Pancreas (tissue), 10 donors: ENCODE measurements around the gene RIPOR2. TPM values are rescaled to one million over a fixed set of nuclear protein-coding genes. Genes with fewer than 3 reads are reported as not detected.
"Not testable (repeated sequence)": the region's sequence is repeated elsewhere in the genome, so short reads cannot be mapped to it uniquely, and the experiment has no call there.

Experiments used
- ATAC-seq, 4 donors: fragments of 200-7000 bp; cut with Tn5 transposase; one replicate each; pipeline versions ENCODE4 v1.8.0 to v1.9.1; 2020; ENCODE audit warnings: mild to moderate bottlenecking in 4 of 4, moderate library complexity in 4 of 4
- DNase-seq, 6 donors: peaks; one replicate each; pipeline ENCODE4 v3.0.0-alpha.2; 2020
- FAIRE-seq: peaks from 2 replicates; lab custom pipeline; 2012; peaks lifted over from hg19 to GRCh38; lab: Jason Lieb, UNC
- H3K27ac ChIP-seq, 4 donors: fragments of 200-600 bp; sonication (generic); 1 replicate in 3 of 4; 2 replicates in 1 of 4; pipeline versions ENCODE4 v1.5.0 to v1.8.0; 2020
- H3K27me3 ChIP-seq, 4 donors: fragments of 200-600 bp; one replicate each; pipeline ENCODE4 v1.8.0; 2021
- H3K36me3 ChIP-seq, 3 donors: fragments of 200-600 bp; sonication (generic) in 1 of 3; one replicate each; pipeline versions ENCODE4 v1.5.0 to v1.8.0; 2020 to 2021
- H3K4me1 ChIP-seq, 3 donors: fragments of 200-600 bp; one replicate each; pipeline ENCODE4 v1.8.0; 2021
- H3K4me3 ChIP-seq, 4 donors: fragments of 200-600 bp; sonication (generic) in 2 of 4; one replicate each; pipeline versions ENCODE4 v1.5.0 to v1.8.0; 2020 to 2021
- H3K9me3 ChIP-seq, 4 donors: fragments of 200-600 bp; one replicate each; pipeline ENCODE4 v1.8.0; 2021
- CTCF ChIP-seq, 4 donors: fragments of 200-600 bp; sonication (generic) in 3 of 4; IDR thresholded peaks; one replicate each; pipeline versions ENCODE4 v1.5.0 to v1.8.0; 2021; ENCODE audit warnings: antibody characterized with exemption in 4 of 4
- WGBS, 2 donors: extraction: QIAGEN DNeasy Blood & Tissue Kit; methylation state at CpG; one replicate each; pipeline ENCODE4 v1.1.7; 2013; 5-methylcytosine and 5-hydroxymethylcytosine counted together
- intact Hi-C, 3 donors: fragments of 100-400 bp; cut with DNase I; formaldehyde crosslinking; loops; one replicate each; pipeline versions ENCODE4 v1.11.1 to v1.14.2; 2022
- polyA plus RNA-seq, 2 donors: library from polyadenylated mRNA; stranded (reverse); fragments of 200-250 nt; gene quantifications; one replicate each; pipeline ENCODE4 v1.2.3, GENCODE V29; 2013
- total RNA-seq, 6 donors: library from RNA; stranded (reverse); fragmentation: NEBNext Ultra II Directional in 4 of 6; extraction: Animal tissue kit (Norgen Biotek cat#: 25700) in 4 of 6; gene quantifications; one replicate each; pipeline versions ENCODE4 v1.2.1 to v1.2.4, GENCODE V29; 2021 to 2023
- donor health status: healthy with polysubstance abuse.
- donor health status: DM: no; HTN: no; CAD: no; lungs with moderate emphysema.
- donor health status: DM: no; HTN: no; CAD: no.
- donor health status: control.
- donor health status: control.
- donor health status: Bipolar disorder and iron deficiency.
- donor health status: DM: yes; HTN: yes; CAD: no.
- donor health status: DM: no; HTN: no; CAD: no.
- donor health status: DM: no; HTN: no; CAD: no.
- donor health status: DM: yes; HTN: yes; CAD: no.

The RIPOR2 gene
- total and polyA plus RNA-seq, 8 donors, result 0.28 to 3.7 (median 1.00) TPM

DNA sequence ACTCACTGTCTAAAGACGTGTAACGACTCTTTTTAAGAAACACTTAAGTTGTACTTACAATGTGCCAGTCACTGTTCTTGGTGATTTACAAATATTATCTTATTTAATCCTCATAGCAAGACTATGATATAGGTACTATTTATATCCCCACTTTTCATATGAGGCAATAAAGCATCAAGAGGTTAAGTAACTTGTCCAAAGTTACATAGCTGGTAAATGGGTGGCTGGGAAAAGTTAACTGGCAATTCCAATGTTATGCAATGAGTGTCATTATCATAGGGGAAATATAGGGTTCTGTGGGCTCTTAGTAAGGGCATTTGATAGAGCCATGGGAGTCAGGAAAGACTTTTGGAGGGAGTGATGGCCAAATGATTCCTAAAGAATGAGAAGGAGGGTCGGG lies 21.4 kb upstream of the RIPOR2 start:
- FAIRE-seq, result no peak
- intact Hi-C loops, result no loop called here
- TF ChIP-seq CTCF (IDR thresholded peaks at IDR 0.05), result no peak
- no peak overlapping the region for H3K27ac ChIP-seq
- H3K36me3 ChIP-seq, result no peaks in the 10 kb centered on the region
- H3K9me3 ChIP-seq, result no peaks in the 10 kb centered on the region
- H3K4me1 ChIP-seq, result no peaks in the 10 kb centered on the region
- no peak overlapping the region for H3K4me3 ChIP-seq
- no peak for DNase-seq
- WGBS, 2 donors, result 87 to 96% methylated on average over 3 of the region's 3 CpGs
- H3K27me3 ChIP-seq, result no peaks in the 10 kb centered on the region
- no peak for ATAC-seq

DNA sequence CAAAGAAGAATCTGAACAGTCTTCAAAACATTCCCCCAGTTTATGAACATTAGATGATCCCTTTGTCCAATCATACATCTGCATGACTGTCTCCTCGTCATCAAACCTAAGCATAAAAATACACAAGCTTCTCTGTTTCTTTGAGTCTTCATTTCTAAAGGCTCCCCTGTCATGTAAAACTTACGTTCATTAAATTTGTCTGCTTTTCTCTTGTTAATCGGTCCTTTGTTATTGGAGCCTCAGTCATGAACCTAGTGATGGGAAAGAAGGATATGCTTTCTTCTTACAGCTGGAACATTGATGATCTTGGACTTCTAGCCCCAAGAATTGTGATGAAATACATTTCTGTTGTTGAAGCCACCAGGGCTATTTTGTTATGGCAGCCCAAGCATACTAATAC lies 18.0 kb upstream of the RIPOR2 start:
- Histone ChIP-seq H3K4me1 (no peaks in the 10 kb centered on the region), H3K27me3 (no peaks in the 10 kb centered on the region), H3K9me3 (no peaks in the 10 kb centered on the region), H3K27ac (no peak overlapping the region), H3K36me3 (no peaks in the 10 kb centered on the region), H3K4me3 (no peak overlapping the region)
- ATAC-seq (no peak), DNase-seq (no peak), FAIRE-seq (no peak)
- 76 to 85% methylated on average over 3 of the region's 3 CpGs for WGBS, 2 donors
- intact Hi-C loops, result no loop called here
- TF ChIP-seq CTCF (IDR thresholded peaks at IDR 0.05), result no peak

GRCh38 chr6:24951811-24952299 lies 16.1 kb upstream of the RIPOR2 start:
- Histone ChIP-seq H3K9me3 (no peaks in the 10 kb centered on the region), H3K36me3 (no peaks in the 10 kb centered on the region), H3K27me3 (no peaks in the 10 kb centered on the region), H3K4me1 (no peaks in the 10 kb centered on the region), H3K4me3 (no peak overlapping the region), H3K27ac (no peak overlapping the region)
- FAIRE-seq (no peak), ATAC-seq (peak in 2 of 4 donors; percentile 20 to 44), DNase-seq (no peak)
- intact Hi-C loops, result no loop called here
- WGBS, 2 donors, result 79 to 90% methylated on average over 5 of the region's 5 CpGs
- TF ChIP-seq CTCF (IDR thresholded peaks at IDR 0.05), result no peak

DNA sequence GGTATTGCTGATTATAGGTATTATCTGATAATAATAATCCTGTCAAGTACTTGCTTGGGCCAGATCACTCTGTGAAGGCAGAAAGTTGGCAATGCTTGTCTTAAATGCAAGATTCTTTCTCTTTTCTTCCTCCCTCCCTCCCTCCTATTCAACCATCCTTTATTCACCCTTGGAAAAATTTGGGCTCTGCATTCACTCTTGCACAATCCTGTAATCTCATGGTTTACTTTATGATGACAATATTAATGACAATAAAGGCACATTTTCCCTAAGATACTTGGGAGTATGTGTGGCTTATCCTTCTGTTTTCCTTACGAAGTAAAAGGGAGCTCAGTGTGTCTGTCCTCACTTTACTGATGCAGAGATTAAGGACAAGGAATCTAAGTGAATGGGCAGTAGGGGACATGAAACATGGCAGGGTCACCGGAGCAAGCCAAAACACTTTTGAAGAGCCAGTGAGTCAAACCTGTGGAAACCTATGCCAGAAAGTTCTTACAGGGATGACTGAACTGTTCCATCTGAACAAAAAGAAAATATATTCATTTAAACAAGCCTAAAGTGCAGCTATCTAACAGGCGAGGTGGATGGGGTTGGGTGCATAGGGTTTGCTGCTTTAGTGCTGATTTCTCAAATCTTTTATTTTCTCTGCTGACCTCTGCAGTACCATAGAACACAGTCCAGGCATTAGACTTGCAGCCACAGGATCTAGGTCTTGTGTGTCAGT lies 14.6 kb upstream of the RIPOR2 start:
- Histone ChIP-seq H3K27ac (no peak overlapping the region), H3K4me3 (no peak overlapping the region), H3K4me1 (no peaks in the 10 kb centered on the region), H3K9me3 (no peaks in the 10 kb centered on the region), H3K36me3 (no peaks in the 10 kb centered on the region), H3K27me3 (no peaks in the 10 kb centered on the region)
- FAIRE-seq (no peak), DNase-seq (no peak), ATAC-seq (no peak)
- no peak for TF ChIP-seq CTCF (IDR thresholded peaks at IDR 0.05)
- 74 to 77% methylated on average over 3 of the region's 3 CpGs for WGBS, 2 donors
- intact Hi-C loops, result no loop called here

GRCh38 chr6:24949020-24949569 lies 13.3 kb upstream of the RIPOR2 start:
- DNase-seq, result no peak
- no peak for ATAC-seq
- WGBS, 2 donors, result 69 to 80% methylated on average over 8 of the region's 8 CpGs
- Histone ChIP-seq H3K4me3 (no peak overlapping the region), H3K36me3 (no peaks in the 10 kb centered on the region), H3K27me3 (no peaks in the 10 kb centered on the region), H3K9me3 (no peaks in the 10 kb centered on the region), H3K27ac (no peak overlapping the region), H3K4me1 (no peaks in the 10 kb centered on the region)
- intact Hi-C loops, result no loop called here
- TF ChIP-seq CTCF (IDR thresholded peaks at IDR 0.05), result no peak
- FAIRE-seq, result no peak

DNA sequence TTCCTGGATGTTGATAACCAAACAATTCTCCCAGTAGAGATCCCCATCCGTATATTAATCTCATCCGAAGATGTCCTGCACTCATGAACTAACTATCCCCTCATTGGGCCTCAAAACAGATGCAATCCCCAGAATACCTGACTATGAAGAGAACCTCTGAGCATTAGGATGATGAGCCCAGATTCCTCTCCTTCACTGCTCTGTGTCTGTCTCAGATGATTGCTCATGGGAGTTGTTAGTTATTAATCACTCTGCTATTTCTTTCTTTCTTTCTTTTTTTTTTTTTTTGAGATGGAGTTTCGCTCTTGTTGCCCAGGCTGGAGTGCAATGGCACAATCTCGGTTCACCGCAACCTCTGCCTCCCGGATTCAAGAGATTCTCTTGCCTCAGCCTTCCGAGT lies 12.5 kb upstream of the RIPOR2 start:
- WGBS, 2 donors, result 85 to 87% methylated on average over 7 of the region's 7 CpGs
- FAIRE-seq, intact Hi-C loops, H3K27me3 ChIP-seq, H3K4me1 ChIP-seq, ATAC-seq, H3K9me3 ChIP-seq, H3K27ac ChIP-seq, H3K36me3 ChIP-seq, DNase-seq, H3K4me3 ChIP-seq: not testable (repeated sequence)
